ACC112 (cell line): ENCODE measurements around the gene MX1.

Experiments used
- H2AFZ ChIP-seq: fragments of 200-600 bp; sonication (generic); one replicate; pipeline ENCODE4 v1.6.0; 2017; ENCODE audit warnings: antibody characterized with exemption, low read length; ENCODE audit not compliant: unreplicated experiment
- H3K27ac ChIP-seq: fragments of 200-600 bp; sonication (generic); 2 replicates; pipeline ENCODE4 v1.5.1; 2014; ENCODE audit warnings: low read depth, mild to moderate bottlenecking, antibody characterized with exemption, low read length, moderate library complexity
- H3K27me3 ChIP-seq: fragments of 200-600 bp; sonication (generic); 2 replicates; pipeline ENCODE4 v1.6.1; 2014; ENCODE audit warnings: mild to moderate bottlenecking, antibody characterized with exemption, low read length, moderate library complexity, mixed read lengths; ENCODE audit not compliant: insufficient read depth
- H3K36me3 ChIP-seq: fragments of 200-600 bp; sonication (generic); 2 replicates; pipeline ENCODE4 v1.6.1; 2016; ENCODE audit warnings: mild to moderate bottlenecking, antibody characterized with exemption, low read length, moderate library complexity, mixed read lengths; ENCODE audit not compliant: insufficient read depth
- H3K4me1 ChIP-seq: fragments of 200-600 bp; sonication (generic); one replicate; pipeline ENCODE4 v1.6.1; 2016; ENCODE audit warnings: low read length, mixed read lengths; ENCODE audit not compliant: insufficient read depth, unreplicated experiment, control insufficient read depth
- H3K4me3 ChIP-seq: fragments of 200-600 bp; sonication (generic); 2 replicates; pipeline ENCODE4 v1.5.1; 2014; ENCODE audit warnings: mild to moderate bottlenecking, low read depth, low read length
- H3K79me2 ChIP-seq: fragments of 200-600 bp; sonication (generic); one replicate; pipeline ENCODE4 v1.6.0; 2016; ENCODE audit warnings: low read length; ENCODE audit not compliant: control insufficient read depth, unreplicated experiment, insufficient read depth

MX1 gene

DNA sequence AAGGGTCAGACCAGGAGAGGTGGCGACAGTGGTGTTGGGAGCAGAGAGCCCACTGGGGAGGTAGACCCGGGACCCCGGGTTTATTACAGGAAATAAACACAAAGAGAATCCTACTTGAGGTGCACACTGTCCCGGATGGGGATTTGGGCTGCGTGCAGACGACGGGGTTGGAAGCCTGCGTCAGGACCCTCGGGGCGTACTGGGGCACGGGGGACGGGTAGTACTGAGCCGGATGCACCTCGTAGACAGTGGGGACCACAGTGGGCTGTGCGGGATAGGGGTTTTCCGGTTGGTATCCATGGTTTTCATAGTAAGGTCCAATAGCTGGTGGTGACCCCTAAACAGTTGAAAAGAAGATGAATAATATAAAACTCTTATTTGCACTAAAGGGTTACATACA is 68.2 kb downstream of the MX1 start:
- Histone ChIP-seq H3K79me2 (no peaks in the 10 kb centered on the region), H3K4me3 (no peak overlapping the region), H2AFZ (no peak overlapping the region), H3K27me3 (peaks cover 57% of the 10 kb centered on the region), H3K4me1 (no peaks in the 10 kb centered on the region), H3K27ac (no peak overlapping the region), H3K36me3 (no peaks in the 10 kb centered on the region)

- Histone ChIP-seq H3K79me2 (no peaks in the 10 kb centered on the region), H3K4me1 (no peaks in the 10 kb centered on the region)
These were observed 71.0 kb downstream of the MX1 start for GRCh38 chr21:41497008-41497407.

DNA sequence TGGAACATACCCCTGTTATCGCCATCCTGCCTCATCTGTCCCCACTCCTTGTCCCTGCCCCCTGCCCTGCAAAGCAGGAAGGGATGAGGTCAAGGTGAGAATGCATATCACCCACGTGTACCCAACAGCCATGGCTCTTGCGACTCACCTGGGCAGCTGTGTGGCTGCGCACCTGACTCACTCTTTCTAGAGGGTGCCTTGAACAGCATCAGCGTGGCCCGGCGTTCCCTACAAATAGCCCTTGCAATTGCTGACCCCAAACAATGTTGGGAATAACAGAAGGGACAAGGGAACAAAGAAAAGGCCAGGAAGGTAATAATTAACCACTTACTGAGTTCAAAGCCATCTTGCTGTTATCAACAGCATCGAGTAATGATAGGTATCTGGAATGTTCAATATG is 71.7 kb downstream of the MX1 start:
- Histone ChIP-seq H3K4me3 (no peak overlapping the region), H2AFZ (no peak overlapping the region), H3K79me2 (no peaks in the 10 kb centered on the region), H3K27me3 (peaks cover 69% of the 10 kb centered on the region), H3K27ac (no peak overlapping the region), H3K4me1 (no peaks in the 10 kb centered on the region), H3K36me3 (no peaks in the 10 kb centered on the region)

More at GRCh38 chr21:41497008-41497407, 71.0 kb downstream of the MX1 start:
- H3K36me3 ChIP-seq: no peaks in the 10 kb centered on the region
- H2AFZ ChIP-seq: no peak overlapping the region
- H3K4me3 ChIP-seq: no peak overlapping the region
- no peak overlapping the region for H3K27ac ChIP-seq
- H3K27me3 ChIP-seq: peaks cover 68% of the 10 kb centered on the region

DNA sequence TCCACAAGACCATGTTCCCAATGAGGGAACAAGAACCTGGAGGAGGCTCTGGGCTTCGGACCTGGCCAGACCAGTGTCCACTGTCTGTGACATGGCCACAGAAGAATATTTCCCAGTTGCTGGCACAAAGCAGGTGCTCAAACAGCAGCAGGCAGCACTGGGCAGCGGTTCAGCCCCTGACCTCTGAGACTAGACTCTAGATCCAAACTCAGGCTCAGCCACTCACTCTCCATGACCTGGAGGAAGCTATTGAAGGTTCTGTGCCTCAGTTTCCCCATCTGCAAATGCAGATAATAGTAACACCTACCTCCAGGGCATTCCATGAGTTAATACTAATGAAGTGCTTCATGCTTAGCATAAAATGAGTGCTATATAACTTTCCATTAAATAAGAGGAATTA is 73.9 kb downstream of the MX1 start:
- no peak overlapping the region for H3K4me3 ChIP-seq
- no peaks in the 10 kb centered on the region for H3K36me3 ChIP-seq

DNA sequence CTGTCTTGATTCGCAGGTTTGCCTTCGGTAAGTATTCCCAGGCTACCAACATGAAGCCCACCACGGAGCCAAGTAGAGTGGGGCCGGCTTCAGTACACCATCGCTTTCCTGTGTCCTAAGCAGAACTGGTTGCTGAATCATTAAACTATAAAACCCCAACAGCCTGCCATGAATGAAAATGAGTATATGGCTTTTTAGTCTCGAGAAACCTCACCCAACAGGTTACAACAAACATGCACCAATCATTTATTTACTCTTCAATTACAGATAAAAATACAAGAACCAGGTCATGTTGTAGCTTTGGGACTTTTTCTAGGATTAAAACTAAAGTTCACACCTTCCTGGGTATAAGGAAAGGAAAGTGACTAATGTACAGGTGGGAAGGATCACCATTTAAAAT is 74.3 kb downstream of the MX1 start:
- Histone ChIP-seq H3K79me2 (no peaks in the 10 kb centered on the region), H3K4me3 (no peak overlapping the region), H3K27ac (no peak overlapping the region), H2AFZ (no peak overlapping the region), H3K4me1 (no peaks in the 10 kb centered on the region), H3K27me3 (peaks cover 87% of the 10 kb centered on the region), H3K36me3 (no peaks in the 10 kb centered on the region)

More for the DNA sequence above, 73.9 kb downstream of the MX1 start:
- H3K79me2 ChIP-seq: no peaks in the 10 kb centered on the region
- no peak overlapping the region for H3K27ac ChIP-seq
- H3K27me3 ChIP-seq: peaks cover 83% of the 10 kb centered on the region
- no peaks in the 10 kb centered on the region for H3K4me1 ChIP-seq
- H2AFZ ChIP-seq: no peak overlapping the region

DNA sequence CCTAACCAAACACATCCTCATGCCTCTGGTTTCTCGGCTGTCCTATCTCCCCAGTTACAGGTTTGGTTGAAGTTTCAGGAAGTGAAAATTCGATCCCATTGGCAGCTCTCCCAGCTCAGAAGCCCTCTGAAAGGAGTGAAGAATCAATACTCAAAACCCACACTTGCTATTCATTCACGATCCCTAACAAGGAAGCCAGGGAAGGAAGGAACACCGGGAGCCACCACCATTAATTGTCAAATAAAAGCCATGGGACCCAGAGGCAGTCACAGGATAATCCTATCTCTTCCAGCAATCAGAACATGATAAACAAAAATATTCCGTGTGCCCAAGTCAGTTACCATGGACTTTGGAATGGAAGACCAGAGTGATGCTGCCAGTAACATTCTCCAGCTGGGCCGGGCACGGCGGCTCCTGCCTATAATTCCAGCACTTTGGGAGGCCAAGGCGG is 74.9 kb downstream of the MX1 start:
- Histone ChIP-seq H3K79me2 (no peaks in the 10 kb centered on the region), H3K4me3 (no peak overlapping the region), H3K4me1 (no peaks in the 10 kb centered on the region), H3K27ac (no peak overlapping the region), H3K27me3 (peaks cover 92% of the 10 kb centered on the region), H2AFZ (no peak overlapping the region), H3K36me3 (no peaks in the 10 kb centered on the region)

GRCh38 chr21:41501919-41502318 is 75.9 kb downstream of the MX1 start:
- no peaks in the 10 kb centered on the region for H3K79me2 ChIP-seq
- no peaks in the 10 kb centered on the region for H3K4me1 ChIP-seq
- H3K4me3 ChIP-seq: no peak overlapping the region
- no peak overlapping the region for H3K27ac ChIP-seq
- H2AFZ ChIP-seq: no peak overlapping the region
- peaks cover 95% of the 10 kb centered on the region for H3K27me3 ChIP-seq
- no peaks in the 10 kb centered on the region for H3K36me3 ChIP-seq

DNA sequence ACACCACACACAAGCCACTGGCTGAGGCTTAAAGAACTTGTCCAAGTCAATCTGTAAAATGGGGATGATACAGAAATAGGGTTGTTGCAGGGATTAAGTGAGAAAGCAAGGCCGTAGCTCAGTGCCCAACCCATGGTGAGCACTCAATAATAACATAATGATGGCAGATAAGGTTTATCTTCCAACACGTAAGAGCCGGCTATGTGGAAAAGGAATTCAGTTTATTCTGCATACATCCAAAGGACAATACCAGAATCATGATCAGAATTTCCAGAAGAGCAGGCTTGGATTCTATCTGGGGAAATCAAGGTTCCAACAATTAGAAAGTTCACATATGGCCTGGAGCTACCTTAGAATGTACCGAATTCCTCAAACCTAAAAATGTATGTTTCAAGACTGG is 77.3 kb downstream of the MX1 start:
- no peak overlapping the region for H3K4me3 ChIP-seq
- H3K27ac ChIP-seq: no peak overlapping the region
- no peaks in the 10 kb centered on the region for H3K79me2 ChIP-seq
- H3K27me3 ChIP-seq: peaks cover 95% of the 10 kb centered on the region
- H3K36me3 ChIP-seq: no peaks in the 10 kb centered on the region
- H3K4me1 ChIP-seq: no peaks in the 10 kb centered on the region
- H2AFZ ChIP-seq: no peak overlapping the region

DNA sequence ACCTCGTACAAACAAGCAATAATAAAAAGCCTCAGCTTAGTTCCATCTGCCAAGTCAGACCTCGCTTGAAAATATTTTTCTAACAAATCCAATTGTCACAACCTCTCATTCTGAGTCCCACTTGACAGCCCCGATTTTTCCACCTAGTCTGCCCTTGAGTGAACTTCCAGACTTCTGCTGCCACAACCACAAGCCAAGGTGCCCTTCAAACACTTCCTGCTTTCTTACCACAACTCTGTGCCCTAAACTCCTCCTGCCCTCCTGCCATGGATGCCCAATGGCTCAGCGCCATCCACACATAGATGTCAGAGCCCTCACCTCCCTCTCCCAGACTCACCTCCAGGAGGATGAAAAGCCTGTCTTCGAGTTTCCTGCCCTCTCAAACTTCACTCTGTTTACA is 78.0 kb downstream of the MX1 start:
- Histone ChIP-seq H2AFZ (no peak overlapping the region), H3K4me1 (no peaks in the 10 kb centered on the region), H3K27me3 (peaks cover 97% of the 10 kb centered on the region), H3K27ac (no peak overlapping the region), H3K36me3 (no peaks in the 10 kb centered on the region), H3K79me2 (no peaks in the 10 kb centered on the region), H3K4me3 (no peak overlapping the region)

DNA sequence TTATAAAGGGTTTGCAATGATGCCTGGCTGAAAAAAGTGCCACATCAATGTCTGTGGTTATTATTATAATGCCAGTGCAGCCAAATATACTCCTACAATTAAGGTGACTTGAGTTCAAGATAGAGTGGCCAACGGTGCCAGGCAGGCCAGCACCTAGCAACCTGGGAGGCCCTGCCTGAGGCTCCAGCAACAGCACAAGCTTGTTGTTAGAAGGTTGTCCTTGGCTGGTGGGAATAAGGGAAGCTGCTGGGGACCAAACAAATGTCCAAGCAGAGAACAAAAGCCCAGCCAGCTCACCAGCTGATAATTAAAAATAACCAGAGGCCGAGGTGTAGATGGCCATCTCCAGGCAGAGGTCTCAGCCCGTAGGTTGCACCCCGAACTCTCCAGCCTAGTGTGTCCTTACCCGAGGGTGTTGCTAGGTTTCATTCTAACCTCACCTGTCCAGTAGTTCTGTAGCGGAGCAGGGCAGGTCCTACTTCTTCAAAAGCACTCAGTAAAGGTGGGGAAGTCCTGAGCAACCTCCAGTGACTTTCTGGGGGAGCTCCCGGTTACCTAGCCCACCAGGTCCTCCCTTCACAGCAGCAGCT is 80.1 kb downstream of the MX1 start:
- Histone ChIP-seq H3K4me3 (no peak overlapping the region), H3K4me1 (no peaks in the 10 kb centered on the region), H3K27ac (no peak overlapping the region), H3K27me3 (peaks cover 95% of the 10 kb centered on the region), H3K79me2 (no peaks in the 10 kb centered on the region), H2AFZ (no peak overlapping the region), H3K36me3 (no peaks in the 10 kb centered on the region)

DNA sequence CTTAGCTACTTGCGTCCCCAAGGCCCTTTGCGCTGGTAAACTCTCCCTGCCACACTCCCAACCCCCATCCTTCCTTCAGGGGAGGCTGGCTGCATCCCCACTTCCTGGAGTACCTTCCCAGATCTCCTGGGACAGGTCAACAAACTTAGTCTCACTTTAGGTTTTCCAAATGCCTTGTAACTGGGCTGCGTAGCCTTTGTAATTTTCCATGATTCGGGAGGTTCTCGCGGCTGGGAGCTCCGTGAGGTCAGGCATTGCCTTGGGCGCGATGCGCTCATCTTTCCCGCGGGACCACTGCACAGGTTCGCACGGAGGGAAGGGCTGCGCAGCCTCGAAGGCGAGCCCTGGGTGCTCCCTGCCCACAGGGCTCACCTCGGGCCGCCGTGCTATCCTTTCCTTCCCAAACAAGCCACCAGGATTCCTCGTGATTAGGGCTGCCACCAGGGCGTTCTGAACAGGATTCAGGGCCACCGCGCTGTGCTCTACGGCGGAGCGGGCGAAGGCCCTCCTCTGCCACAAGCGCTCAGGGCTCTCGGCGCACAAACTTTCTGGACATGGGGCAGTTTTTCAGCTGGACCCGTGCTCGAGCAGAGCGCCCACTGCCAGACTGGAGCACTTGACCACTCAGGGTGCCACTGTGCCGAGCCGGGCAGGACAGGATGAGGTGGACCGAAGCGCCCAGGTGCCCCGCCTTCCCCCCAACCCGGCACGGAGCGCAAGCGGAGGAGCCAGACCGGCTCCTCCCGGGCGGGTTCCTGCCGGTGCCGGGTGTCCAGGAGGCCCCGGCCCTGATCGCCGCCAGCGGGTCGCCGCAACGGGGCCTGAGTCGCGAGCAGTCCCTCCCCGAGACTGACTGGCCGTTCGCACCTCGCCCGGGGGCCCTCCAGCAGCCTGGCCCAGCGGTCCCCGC is 80.8 kb downstream of the MX1 start:
- Histone ChIP-seq H3K4me3 (no peak overlapping the region), H3K4me1 (no peaks in the 10 kb centered on the region), H3K27me3 (peaks cover 95% of the 10 kb centered on the region), H3K27ac (no peak overlapping the region), H3K79me2 (no peaks in the 10 kb centered on the region), H3K36me3 (no peaks in the 10 kb centered on the region), H2AFZ (no peak overlapping the region)
